ENCODE results near the gene LILRA6.

LILRA6 gene

GRCh38 chr19:54191811-54192453 lies 50.7 kb downstream of the LILRA6 start:
- no peak for TF ChIP-seq CTCF (IDR thresholded peaks at IDR 0.05; ENCODE audit: control insufficient read depth, extremely low read depth, insufficient read depth)
- no peak for DNase-seq (ENCODE audit: low read depth)

GRCh38 chr19:54191011-54191810 lies 51.4 kb downstream of the LILRA6 start, which contains the start of gene TSEN34:
Gene TSEN34, plus strand, starts transcription at chr19:54191308. Its CDS starts 57 bp downstream, at chr19:54191365.
- no peak for DNase-seq (ENCODE audit: low read depth)
- peak within 1 kb of the TSS; percentile 83 for H3K4me3 ChIP-seq (ENCODE audit: low read depth, low read length)
- no peak for TF ChIP-seq CTCF (IDR thresholded peaks at IDR 0.05; ENCODE audit: control insufficient read depth, extremely low read depth, insufficient read depth)

More at GRCh38 chr19:54191811-54192453, 50.7 kb downstream of the LILRA6 start:
- peak overlapping the region; percentile 83 for H3K4me3 ChIP-seq (ENCODE audit: low read depth, low read length)

GRCh38 chr19:54190503-54191010 lies 52.0 kb downstream of the LILRA6 start:
- peak; percentile 99 for DNase-seq (ENCODE audit: low read depth)
- no peak for TF ChIP-seq CTCF (IDR thresholded peaks at IDR 0.05; ENCODE audit: control insufficient read depth, extremely low read depth, insufficient read depth)
- H3K4me3 ChIP-seq (ENCODE audit: low read depth, low read length): peak overlapping the region; percentile 83

GRCh38 chr19:54189735-54190502 lies 52.7 kb downstream of the LILRA6 start:
- TF ChIP-seq CTCF (IDR thresholded peaks at IDR 0.05; ENCODE audit: control insufficient read depth, extremely low read depth, insufficient read depth): no peak
- peak; percentile 99 for DNase-seq (ENCODE audit: low read depth)
- H3K4me3 ChIP-seq (ENCODE audit: low read depth, low read length): peak overlapping the region; percentile 89

GRCh38 chr19:54189145-54189734 lies 53.4 kb downstream of the LILRA6 start, which contains the start of gene MBOAT7:
Gene MBOAT7, minus strand, starts transcription at chr19:54189580. Its CDS starts 1,072 bp downstream, at chr19:54188508.
- DNase-seq (ENCODE audit: low read depth): no peak
- peak within 1 kb of the TSS; percentile 89 for H3K4me3 ChIP-seq (ENCODE audit: low read depth, low read length)
- peak; percentile 53 for TF ChIP-seq CTCF (IDR thresholded peaks at IDR 0.05; ENCODE audit: control insufficient read depth, extremely low read depth, insufficient read depth)

- peak overlapping the region; percentile 89 for H3K4me3 ChIP-seq (ENCODE audit: low read depth, low read length)
- no peak for TF ChIP-seq CTCF (IDR thresholded peaks at IDR 0.05; ENCODE audit: control insufficient read depth, extremely low read depth, insufficient read depth)
- DNase-seq (ENCODE audit: low read depth): no peak
Observed at GRCh38 chr19:54188215-54188871, 54.2 kb downstream of the LILRA6 start.
